ENCODE results near the gene TCF12. TPM values are rescaled to one million over a fixed set of nuclear protein-coding genes. Genes with fewer than 3 reads are reported as not detected.

The TCF12 gene
- total RNA-seq, 4 donors from 2014 or later = 50.5 to 117 (median 89.8) TPM

- TF ChIP-seq CTCF (IDR thresholded peaks at IDR 0.05) (no peak), POLR2A (IDR thresholded peaks at IDR 0.05) (no peak)
- no peak for DNase-seq (ENCODE audit: low spot score in 2 of 2)
- 93 to 95% methylated on average over 2 of the region's 2 CpGs for WGBS, 2 donors
- intact Hi-C loops (cut with DNase I; ENCODE audit: low total_unique reads) = no loop called here
- no peak overlapping the region for H3K4me3 ChIP-seq (ENCODE audit: low read depth, poor library complexity, severe bottlenecking)
These were observed 140.7 kb downstream of the TCF12 start for GRCh38 chr15:57059026-57059660.

GRCh38 chr15:57060799-57061198 lies 142.4 kb downstream of the TCF12 start:
- 35 to 40% methylated on average over 2 of the region's 2 CpGs for WGBS, 2 donors
- DNase-seq (ENCODE audit: low spot score in 2 of 2) = no peak

GRCh38 chr15:57061281-57061680 lies 142.8 kb downstream of the TCF12 start:
- intact Hi-C loops (cut with DNase I; ENCODE audit: low total_unique reads) = no loop called here
- 96 to 98% methylated on average over 2 of the region's 2 CpGs for WGBS, 2 donors

More at GRCh38 chr15:57060799-57061198, 142.4 kb downstream of the TCF12 start:
- intact Hi-C loops (cut with DNase I; ENCODE audit: low total_unique reads) = no loop called here
- TF ChIP-seq POLR2A (IDR thresholded peaks at IDR 0.05) (no peak), CTCF (IDR thresholded peaks at IDR 0.05) (no peak)
- no peak overlapping the region for H3K4me3 ChIP-seq (ENCODE audit: low read depth, poor library complexity, severe bottlenecking)

GRCh38 chr15:57061696-57062095 lies 143.3 kb downstream of the TCF12 start:
- intact Hi-C loops (cut with DNase I; ENCODE audit: low total_unique reads) = no loop called here
- WGBS, 2 donors = 97% methylated on average over 2 of the region's 2 CpGs

More at GRCh38 chr15:57061281-57061680, 142.8 kb downstream of the TCF12 start:
- TF ChIP-seq CTCF (IDR thresholded peaks at IDR 0.05) = no peak
- TF ChIP-seq POLR2A (IDR thresholded peaks at IDR 0.05) = no peak
- no peak for DNase-seq (ENCODE audit: low spot score in 2 of 2)
- no peak overlapping the region for H3K4me3 ChIP-seq (ENCODE audit: low read depth, poor library complexity, severe bottlenecking)

GRCh38 chr15:57064033-57064432 lies 145.6 kb downstream of the TCF12 start:
- no peak for DNase-seq (ENCODE audit: low spot score in 2 of 2)
- TF ChIP-seq POLR2A (IDR thresholded peaks at IDR 0.05) (no peak), CTCF (IDR thresholded peaks at IDR 0.05) (no peak)
- intact Hi-C loops (cut with DNase I; ENCODE audit: low total_unique reads) = no loop called here
- H3K4me3 ChIP-seq (ENCODE audit: low read depth, poor library complexity, severe bottlenecking) = no peak overlapping the region

More at GRCh38 chr15:57061696-57062095, 143.3 kb downstream of the TCF12 start:
- TF ChIP-seq CTCF (IDR thresholded peaks at IDR 0.05) (no peak), POLR2A (IDR thresholded peaks at IDR 0.05) (no peak)
- H3K4me3 ChIP-seq (ENCODE audit: low read depth, poor library complexity, severe bottlenecking) = no peak overlapping the region
- DNase-seq (ENCODE audit: low spot score in 2 of 2) = no peak

GRCh38 chr15:57069423-57069822 lies 151.0 kb downstream of the TCF12 start:
- WGBS, 2 donors = 67 to 70% methylated on average over 2 of the region's 2 CpGs
- no peak for DNase-seq (ENCODE audit: low spot score in 2 of 2)
- no peak for TF ChIP-seq CTCF (IDR thresholded peaks at IDR 0.05)
- no peak for TF ChIP-seq POLR2A (IDR thresholded peaks at IDR 0.05)
- no peak overlapping the region for H3K4me3 ChIP-seq (ENCODE audit: low read depth, poor library complexity, severe bottlenecking)
- intact Hi-C loops (cut with DNase I; ENCODE audit: low total_unique reads) = no loop called here
